Stimulated activated CD4-positive, alpha-beta T cell treated with anti-CD3 and anti-CD28 coated beads, Interleukin-15, amount 100 ng/mL, for 1 hour (primary cell): ENCODE results near the gene IKZF5.

Experiments used
- DNase-seq, 2 donors: peaks; one replicate each; pipeline ENCODE4 v3.0.0-alpha.2; 2020; ENCODE audit warnings: low read depth in 1 of 2, low spot score in 1 of 2

The IKZF5 gene

GRCh38 chr10:122984708-122985107 is 23.9 kb downstream of the IKZF5 start:
- no peak for DNase-seq

GRCh38 chr10:122983898-122984297 is 24.7 kb downstream of the IKZF5 start:
- no peak for DNase-seq

GRCh38 chr10:122981066-122981464 is 27.5 kb downstream of the IKZF5 start:
- no peak for DNase-seq

- DNase-seq: peak; percentile 70 to 74
These were observed 28.2 kb downstream of the IKZF5 start, which contains the start of gene PSTK for GRCh38 chr10:122980209-122981065. Gene PSTK, plus strand, starts transcription at chr10:122980401. Its CDS starts 79 bp downstream, at chr10:122980480.

GRCh38 chr10:122974543-122975064 is 34.0 kb downstream of the IKZF5 start:
- DNase-seq: no peak

GRCh38 chr10:122974023-122974422 is 34.6 kb downstream of the IKZF5 start:
- DNase-seq: no peak

GRCh38 chr10:122968698-122969097 is 39.9 kb downstream of the IKZF5 start:
- DNase-seq: no peak

- no peak for DNase-seq
These were observed 41.7 kb downstream of the IKZF5 start for GRCh38 chr10:122966879-122967278.

GRCh38 chr10:122962405-122962804 is 46.2 kb downstream of the IKZF5 start:
- DNase-seq: no peak

- DNase-seq: no peak
These were observed 51.1 kb downstream of the IKZF5 start for GRCh38 chr10:122957474-122957873.

- no peak for DNase-seq
These were observed 52.7 kb downstream of the IKZF5 start for GRCh38 chr10:122955892-122956291.

GRCh38 chr10:122954731-122955050 is 53.9 kb downstream of the IKZF5 start:
- DNase-seq: no peak

- peak; percentile 94 to 96 for DNase-seq
These were observed 54.5 kb downstream of the IKZF5 start, which contains the start of gene C10orf88 for GRCh38 chr10:122953902-122954730. Gene C10orf88, minus strand, starts transcription at chr10:122954227. Its CDS starts 49 bp downstream, at chr10:122954178.

GRCh38 chr10:122949296-122949695 is 59.3 kb downstream of the IKZF5 start:
- no peak for DNase-seq
